Activated CD4-positive, alpha-beta T cell treated with anti-CD3 and anti-CD28 coated beads, Interleukin-2, amount 50 U/mL, for 16 hours (primary cell): Measurements from ENCODE around the gene CXCR1.
"Not testable (repeated sequence)": the region's sequence is repeated elsewhere in the genome, so short reads cannot be mapped to it uniquely, and the experiment has no call there.

Experiments used
- DNase-seq: peaks from one replicate; pipeline ENCODE4 v3.0.0-alpha.2; 2020

Gene CXCR1

DNA sequence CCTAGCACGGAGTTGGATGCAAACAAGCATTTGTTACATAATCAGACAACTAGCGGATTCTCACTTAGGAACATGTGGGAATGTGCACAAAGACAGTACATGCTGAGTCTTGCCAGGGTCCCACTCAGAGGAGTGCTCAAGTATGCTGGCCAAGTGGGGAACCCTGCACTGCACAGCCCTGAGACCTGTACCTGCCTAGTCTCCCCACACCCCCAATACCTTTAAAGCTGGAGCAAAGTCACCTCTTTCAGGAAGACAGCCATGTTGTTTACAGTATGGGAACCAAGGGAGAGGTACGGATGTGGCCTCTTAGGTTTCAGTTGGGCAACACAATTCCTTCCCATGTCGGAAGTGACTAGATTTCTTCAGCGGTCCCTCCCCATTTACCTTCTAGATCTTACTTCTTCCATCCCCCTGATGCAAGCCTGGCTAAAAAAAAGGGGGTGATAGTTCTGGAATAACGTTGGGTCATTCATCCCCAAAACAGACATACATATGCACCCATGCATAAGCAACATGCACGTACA, 10.7 kb downstream of the CXCR1 start:
- no peak for DNase-seq

DNA sequence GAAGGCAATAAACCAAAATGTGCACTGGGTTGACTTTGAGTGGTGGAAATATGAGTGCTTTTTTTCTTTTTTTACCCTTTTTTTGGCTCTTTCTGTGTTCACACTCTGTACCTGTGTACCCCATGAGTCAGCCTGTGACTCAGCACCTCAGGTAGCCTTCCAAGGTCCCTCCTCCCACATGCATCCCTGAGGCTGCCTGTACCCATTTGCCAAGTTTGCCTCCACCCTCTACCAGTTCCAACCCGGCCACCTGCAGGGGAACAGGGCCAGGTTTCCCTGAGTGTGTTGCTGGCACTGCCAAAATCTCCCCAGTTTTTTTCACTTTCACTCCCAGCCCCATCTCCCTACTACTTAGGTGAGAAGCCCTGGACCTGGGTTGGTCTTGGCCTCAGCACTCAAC, 14.0 kb downstream of the CXCR1 start:
- no peak for DNase-seq

DNA sequence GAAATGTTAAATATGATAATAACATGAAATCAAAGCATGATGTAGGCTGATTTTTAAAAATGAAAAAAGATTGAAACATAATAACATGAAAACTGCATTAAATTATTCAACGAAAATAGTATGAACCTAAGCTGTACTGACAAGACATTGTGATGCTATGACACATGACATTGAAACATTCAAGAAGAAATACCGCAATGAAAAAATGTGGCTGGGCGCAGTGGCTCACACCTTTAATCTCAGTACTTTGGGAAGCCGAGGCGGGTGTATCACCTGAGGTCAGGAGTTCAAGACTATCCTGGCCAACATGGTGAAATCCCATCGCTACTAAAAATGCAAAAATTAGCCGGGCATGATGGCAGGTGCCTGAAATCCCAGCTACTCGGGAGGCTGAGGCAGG, 14.6 kb downstream of the CXCR1 start:
- DNase-seq: no peak

DNA sequence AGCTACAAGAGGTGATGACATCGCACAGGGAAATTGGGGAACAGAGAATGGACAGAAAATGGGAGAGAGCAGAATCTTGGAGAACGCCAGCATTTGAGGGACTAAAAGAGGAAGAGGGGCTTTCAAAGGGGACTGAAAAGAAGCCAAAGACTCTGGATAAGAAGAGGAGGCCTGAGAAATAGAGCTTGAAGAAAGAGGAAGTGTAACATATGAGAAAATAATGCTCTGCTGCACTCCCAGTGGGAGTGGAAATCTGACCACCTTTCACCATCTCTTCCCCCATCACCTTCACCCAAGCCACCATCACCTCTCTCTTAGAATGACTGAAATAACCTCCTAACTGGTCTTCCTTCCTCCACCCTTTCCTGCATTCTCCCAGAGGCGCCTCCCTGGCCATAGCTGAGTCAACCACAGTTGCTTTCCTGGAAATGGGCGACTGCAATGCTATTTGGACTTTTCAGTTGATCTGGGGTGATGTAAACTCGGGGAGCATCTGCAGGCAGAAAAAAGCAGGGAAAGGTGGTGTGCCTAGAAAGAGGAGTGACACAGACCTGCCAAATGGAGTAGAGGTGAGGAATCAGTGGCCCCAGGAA, 16.8 kb downstream of the CXCR1 start:
- DNase-seq: no peak

DNA sequence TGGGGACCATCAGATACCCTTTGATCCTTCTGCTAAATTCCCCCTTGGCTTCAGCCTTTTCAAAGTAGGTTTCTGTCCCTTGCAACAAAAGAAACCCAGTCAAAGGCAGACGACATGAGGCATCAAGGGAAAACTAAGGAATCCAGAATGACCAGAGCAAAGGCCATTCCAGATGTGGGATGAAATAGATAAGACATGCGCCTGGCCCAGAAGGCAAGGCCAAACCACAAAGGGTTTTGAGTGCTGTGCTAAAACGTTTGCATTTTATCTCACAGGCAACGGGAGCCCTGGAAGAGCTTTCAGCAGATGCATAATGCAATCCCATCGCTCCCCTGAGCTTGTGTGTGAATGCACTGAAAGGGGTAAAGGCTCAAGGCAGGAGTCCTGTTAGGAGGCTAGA, 17.7 kb downstream of the CXCR1 start:
- no peak for DNase-seq

DNA sequence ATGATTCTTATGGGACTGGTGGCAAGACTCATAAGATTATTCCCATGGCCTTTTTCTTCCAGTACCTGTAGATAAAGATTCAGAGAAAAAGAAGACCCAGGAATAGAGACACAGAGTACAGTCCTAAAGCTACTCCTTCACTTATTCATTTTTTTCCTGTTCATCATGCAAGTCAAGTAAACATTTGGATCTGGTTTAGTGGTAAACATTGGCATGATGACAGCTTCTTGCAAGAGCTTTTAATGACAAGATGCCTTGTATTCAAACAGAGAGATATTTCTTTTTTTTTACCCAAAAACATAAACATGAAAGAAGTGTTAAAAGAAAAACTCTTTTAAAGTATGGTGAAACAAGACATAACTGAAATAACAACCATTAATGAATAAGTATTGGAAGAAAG, 20.7 kb downstream of the CXCR1 start:
- DNase-seq: no peak

DNA sequence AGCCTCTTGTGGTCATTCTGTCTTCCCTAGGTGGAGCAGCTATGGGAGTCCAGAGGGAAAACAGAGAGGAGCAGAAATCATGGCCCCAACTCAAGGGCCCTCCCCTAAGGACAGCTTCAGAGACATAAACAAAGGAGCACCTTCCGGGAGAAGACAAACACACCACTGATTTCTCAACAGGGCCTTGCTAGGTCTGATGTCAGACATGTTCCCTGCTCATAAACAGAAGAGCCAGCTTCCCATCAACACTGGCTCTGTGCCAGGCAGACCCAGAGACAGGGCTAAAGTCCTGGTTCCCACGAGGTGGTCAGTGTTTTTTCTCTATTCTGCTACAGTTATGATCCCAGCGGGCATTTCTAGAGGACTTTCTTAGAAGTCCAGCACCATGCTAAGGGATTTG, 21.6 kb downstream of the CXCR1 start:
- DNase-seq: no peak

DNA sequence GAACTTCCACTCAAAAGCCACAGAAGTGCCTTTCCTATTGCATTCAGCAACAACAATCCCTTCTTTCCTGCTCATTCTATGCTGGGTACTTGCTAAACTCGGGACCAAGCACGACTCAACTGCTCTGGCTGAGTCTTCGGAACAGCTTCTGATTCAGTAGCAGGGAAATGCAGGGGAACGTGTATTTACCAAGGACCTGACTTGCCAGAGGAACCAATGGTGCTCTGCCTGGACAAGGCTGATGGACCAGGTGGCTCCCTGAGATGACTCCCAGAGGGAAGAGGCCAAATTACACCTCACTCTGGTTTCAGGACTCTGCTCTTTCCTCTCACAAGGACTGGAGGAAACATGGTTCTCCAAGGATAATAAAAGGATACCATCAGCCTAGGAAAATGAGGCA, 28.7 kb downstream of the CXCR1 start:
- DNase-seq: no peak

DNA sequence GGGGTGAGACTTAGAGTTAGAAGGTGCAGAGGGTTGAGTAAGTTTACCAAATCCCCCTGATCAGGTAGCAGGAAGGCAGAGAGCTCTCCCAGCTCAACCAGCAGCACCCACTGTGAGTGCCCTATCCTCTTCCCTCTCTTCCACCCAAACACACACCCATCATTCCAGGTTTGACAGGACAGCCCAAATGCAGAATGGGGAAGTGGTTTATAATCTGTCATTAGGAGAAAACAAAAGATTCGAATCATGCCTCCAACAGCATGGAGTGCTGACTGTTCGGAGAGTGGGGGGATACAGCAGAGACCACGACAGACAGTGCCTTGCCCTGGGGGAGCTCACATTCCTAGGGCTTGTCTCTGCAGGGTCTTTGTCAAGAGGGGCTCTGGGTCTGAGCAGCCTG, 29.2 kb downstream of the CXCR1 start:
- no peak for DNase-seq

DNA sequence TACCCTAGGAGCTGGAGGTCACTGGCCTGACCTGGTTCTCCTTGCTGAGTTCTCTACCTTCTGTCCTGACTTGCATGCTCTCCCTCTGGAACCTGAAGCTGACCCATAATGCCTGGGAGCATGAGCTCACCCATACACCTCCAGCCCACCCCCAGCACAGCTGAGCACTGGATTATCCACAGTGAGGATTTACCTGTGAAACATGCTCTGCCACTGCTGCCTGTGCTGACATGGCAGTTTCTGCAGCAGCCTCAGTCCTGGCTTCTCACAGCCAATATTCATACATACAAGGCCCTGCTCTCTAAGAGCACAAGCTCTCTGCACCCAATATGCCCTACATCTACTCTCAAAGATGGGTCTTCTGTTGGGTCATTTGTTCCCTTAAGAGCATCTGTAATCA, 35.9 kb downstream of the CXCR1 start:
- no peak for DNase-seq

DNA sequence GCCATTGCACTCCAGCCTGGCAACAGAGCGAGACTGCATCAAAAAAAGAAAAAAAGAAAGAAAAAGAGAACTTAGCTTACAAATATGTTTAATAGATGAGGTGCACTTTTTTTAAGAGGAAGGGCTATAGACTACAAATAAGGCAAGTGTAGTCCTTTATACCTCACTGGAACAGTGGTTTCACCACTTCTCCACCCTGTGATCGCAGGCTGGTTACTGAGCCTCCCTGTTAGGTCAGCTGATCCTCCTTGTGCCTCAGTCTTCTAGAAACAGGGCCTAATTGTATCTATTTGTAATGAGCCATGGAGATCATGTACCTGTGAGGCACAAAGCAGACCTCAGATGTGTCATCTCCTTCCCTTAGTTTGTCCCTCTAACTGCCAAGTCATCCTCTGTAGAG, 36.4 kb downstream of the CXCR1 start:
- no peak for DNase-seq

DNA sequence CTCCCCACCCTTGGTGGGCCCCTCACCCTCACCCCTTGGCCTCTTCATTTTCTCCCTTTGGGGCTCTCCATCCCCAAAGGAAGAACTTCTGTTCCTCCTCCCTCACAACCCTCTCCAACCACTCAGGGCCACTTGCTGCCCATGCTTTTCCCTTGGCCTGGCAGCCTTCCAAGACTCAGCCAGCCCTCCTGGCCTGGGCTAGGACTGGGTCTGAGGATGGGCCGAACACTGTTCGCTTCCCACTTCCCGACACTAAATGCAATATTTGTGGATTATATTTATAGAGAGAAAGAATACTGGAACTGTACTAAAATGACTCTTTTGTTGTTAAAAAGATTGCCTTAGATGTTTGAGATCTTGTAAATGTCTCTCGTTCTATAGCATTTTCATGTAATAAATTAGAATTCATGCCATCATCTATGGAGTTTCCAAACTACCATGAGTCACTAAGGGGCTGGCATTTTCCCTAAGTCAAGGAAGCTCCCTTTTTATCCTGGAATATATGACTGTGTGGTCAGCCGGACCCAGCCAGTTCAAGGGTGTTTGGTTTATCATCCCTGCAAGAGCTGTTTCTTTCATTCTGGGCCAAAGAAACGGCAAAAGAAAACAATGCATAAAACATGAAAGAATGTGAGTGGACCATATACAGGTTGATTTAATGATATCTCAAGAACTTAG, 37.2 kb downstream of the CXCR1 start:
- no peak for DNase-seq

DNA sequence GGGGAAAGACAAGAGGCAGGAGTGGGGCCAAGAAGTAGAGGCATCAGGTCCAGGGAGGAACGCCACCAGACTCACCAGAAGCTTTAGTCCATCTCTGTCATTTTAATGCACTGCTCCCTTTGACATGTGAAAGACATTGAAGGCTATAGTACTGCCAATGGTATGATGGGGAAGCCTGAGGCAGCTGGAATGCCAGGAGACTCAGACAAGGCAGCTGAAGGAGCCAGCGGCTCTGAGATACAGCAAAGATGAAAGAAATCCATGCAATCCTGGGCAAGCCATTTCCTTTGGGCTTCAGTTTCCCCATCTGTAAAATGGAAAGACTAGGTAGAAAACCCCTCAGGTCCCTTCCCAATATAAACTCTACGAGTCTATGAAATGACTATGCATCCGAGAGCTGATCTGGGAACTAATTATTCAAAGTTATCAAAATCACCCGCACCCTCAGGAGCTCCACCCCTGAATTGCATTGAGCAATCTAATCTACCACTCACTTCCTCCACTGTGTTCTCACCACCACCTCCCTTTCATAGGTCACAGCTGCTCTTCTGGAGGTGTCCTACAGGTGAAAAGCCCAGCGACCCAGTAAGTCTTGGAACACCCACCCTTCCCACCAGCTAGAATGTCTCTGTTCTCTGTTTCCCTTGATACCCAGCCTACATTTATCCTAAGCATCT, 37.8 kb downstream of the CXCR1 start:
- no peak for DNase-seq

DNA sequence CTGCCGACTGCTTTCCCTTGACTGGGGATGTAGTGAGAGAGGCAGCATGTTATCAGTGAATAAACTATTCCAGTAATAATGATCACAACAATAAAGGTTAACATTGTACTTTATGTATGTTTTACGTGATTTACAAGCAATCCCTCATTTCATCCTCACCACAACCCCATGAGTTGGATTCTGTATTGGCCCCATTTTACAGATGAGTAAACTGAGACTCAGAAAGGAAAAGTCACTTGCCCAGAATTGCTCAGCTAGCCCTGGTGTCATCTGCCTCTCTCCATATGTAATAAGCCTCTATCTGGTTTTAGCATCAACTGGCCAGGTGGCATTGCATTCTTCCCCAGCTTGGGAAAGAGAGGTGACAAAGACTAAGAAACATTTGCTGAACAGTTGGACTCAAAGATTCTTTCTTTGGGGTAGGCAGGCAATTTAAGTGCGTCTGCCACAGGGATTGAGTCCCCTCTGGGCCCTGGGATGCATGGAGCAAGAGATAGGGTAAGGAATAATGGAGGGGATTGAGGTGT, 38.8 kb downstream of the CXCR1 start:
- DNase-seq: no peak

DNA sequence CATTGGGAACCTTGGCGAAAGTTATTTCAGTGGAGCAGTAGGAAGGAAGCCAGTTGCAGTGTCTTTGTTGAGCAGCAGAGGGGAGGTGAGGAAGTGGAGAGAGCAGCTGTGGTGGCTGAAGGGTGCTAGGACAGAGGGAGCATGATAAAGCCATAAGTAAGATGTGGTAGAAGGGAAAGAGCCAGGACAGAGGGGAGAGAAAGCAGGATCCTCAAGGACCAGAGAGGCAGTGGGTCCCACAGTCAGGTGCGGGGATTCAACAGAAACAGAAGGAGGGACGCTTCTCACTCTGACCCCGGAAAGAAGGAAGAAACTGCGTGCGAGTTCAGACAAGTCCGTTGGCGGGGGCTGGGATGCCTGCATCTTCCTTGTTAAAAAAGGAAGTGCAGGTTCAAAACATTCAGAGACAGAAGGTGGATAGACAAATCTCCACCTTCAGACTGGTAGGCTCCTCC, 41.1 kb downstream of the CXCR1 start, which contains the start of gene CXCR2:
Gene CXCR2 (plus strand): TSS at position 403 of the 455 bp plus-strand sequence. CDS start 8,774 bp downstream, outside the sequence.
- no peak for DNase-seq

DNA sequence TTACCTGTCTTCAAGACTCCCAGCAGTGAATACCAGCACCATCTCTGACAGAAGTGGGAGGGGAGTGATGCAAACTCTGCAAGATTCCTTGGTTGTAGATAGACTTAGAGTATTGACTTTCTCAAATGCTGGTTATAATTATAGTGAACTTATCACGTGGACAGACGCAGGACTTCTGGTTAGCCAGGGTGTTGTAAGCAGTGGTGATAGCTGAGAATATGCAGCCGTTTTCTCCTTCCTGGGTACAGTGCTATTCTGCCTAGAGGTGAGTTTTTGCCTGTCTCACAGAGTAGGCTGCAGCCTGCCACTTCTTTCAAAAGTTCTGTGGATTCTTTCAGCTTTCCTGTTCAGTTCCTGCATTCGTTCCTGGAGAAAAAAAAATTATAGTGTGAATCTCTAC, 41.7 kb downstream of the CXCR1 start:
- DNase-seq: no peak

DNA sequence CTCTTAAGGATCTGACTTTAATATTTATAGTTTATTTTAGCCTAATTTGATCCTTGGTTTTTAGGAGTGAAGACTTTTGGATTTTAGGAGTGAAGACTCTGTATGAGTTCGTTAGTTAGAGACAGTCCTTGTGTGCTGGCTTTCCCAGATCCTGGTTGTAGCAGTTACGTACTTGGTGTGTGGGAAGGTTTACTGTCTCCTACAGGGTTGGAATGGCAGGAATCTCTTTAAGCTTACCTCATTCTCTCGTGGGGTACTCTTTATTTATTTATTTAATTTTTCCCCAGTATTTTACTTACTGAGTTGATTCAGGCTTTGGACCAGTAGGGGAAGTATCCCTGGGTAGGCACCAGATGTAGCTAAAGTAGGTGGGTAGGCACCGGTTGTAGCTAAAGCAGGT, 42.8 kb downstream of the CXCR1 start:
- DNase-seq: no peak

DNA sequence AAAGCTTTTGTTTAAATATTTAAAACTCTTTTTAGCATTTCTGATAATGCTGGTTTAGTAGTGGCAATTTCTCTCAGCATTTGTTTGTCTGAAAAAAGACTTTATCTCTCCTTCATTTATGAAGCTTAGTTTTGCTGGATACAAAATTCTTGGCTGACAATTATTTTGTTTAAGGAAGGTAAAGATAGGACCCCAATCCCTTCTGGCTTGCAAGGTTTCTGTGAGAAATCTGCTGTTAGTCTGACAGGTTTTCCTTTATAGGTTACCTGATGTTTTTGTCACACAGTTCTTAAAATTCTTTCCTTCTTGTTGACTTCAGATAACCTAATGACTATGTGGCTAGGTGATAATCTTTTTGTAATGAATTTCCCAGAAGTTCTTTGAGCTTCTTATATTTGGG, 44.5 kb downstream of the CXCR1 start:
- DNase-seq: not testable (repeated sequence)

DNA sequence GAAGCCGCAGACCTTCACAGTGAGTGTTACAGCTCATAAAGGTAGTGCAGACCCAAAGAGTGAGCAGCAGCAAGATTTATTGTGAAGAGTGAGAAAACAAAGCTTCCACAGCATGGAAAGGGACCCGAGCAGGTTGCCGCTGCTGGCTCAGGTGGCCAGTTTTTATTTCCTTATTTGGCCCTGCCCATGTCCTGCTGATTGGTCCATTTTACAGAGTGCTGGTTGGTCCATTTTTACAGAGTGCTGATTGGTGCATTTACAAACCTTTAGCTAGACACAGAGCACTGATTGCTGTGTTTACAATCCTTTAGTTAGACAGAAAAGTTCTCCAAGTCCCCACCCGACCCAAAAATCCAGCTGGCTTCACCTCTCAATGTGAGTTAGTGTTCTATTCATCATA, 45.0 kb downstream of the CXCR1 start:
- DNase-seq: not testable (repeated sequence)
